ENCODE measurements around the gene PHACTR4.
"Not testable (repeated sequence)": the region's sequence is repeated elsewhere in the genome, so short reads cannot be mapped to it uniquely, and the experiment has no call there.

PHACTR4 gene

DNA sequence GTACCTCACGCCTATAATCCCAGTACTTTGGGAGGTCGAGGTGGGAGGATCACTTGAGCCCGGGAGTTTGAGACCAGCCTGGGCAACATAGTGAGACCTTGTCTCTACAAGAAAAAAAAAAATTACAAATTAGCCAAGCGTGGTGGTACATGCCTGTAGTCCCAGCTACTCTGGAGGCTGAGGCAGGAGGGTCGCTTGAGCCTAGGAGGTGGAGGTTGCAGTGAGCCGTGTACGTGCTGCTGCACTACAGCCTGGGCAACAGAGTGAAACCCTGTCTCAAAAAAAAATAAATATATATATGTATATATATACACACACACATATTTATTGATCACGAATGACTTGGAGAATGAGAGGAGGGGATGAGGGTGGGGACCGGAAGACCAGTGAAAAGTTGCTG lies 153.0 kb downstream of the PHACTR4 start:
- H3K9me3 ChIP-seq (ENCODE audit: insufficient read depth, low read depth, low read length); H3K4me3 ChIP-seq (ENCODE audit: low read depth, low read length); H3K23ac ChIP-seq (ENCODE audit: low read length); H3K4me2 ChIP-seq (ENCODE audit: low read length); H4K12ac ChIP-seq (ENCODE audit: low read depth, low read length); H3K18ac ChIP-seq (ENCODE audit: low read length); H2AFZ ChIP-seq (ENCODE audit: insufficient read depth, low read length, poor library complexity); DNase-seq; H3K9ac ChIP-seq (ENCODE audit: low read length); H3K36me3 ChIP-seq (ENCODE audit: control insufficient read depth in 1 of 2, insufficient read depth in 2 of 2, low read length in 2 of 2); H3K27me3 ChIP-seq (ENCODE audit: insufficient read depth, low read length): not testable (repeated sequence)
- no CpG with 5 or more reads among the region's 9 CpGs for WGBS (ENCODE audit: extremely low coverage, insufficient coverage, insufficient read length)
- H4K91ac ChIP-seq (ENCODE audit: low read depth, low read length) = peak overlapping the region; percentile 93
- H2AK5ac ChIP-seq (ENCODE audit: low read length) = peak overlapping the region; percentile 83
- peak overlapping the region; percentile 51 for H3K27ac ChIP-seq (ENCODE audit: low read depth, low read length)
- H3K79me1 ChIP-seq (ENCODE audit: low read length) = peaks cover 78% of the 10 kb centered on the region
- peak overlapping the region; percentile 96 for H2BK120ac ChIP-seq (ENCODE audit: insufficient read depth, low read length, poor library complexity)
- H3K4me1 ChIP-seq (ENCODE audit: control insufficient read depth in 1 of 2, insufficient read depth in 2 of 2, low read length in 2 of 2) = peaks cover 57 to 66% of the 10 kb centered on the region in 2 experiments
- H2BK12ac ChIP-seq (ENCODE audit: low read length) = peak overlapping the region; percentile 80
- peak overlapping the region; percentile 63 for H4K8ac ChIP-seq (ENCODE audit: low read depth, low read length)
- peak overlapping the region; percentile 70 for H3K14ac ChIP-seq (ENCODE audit: low read length)
- peak overlapping the region; percentile 45 for H2BK5ac ChIP-seq (ENCODE audit: low read depth, low read length, poor library complexity)
- H3K79me2 ChIP-seq (ENCODE audit: control insufficient read depth, insufficient read depth, low read length, poor library complexity) = peaks cover 46% of the 10 kb centered on the region
- peak overlapping the region; percentile 99 for H3K4ac ChIP-seq (ENCODE audit: low read depth, low read length)

DNA sequence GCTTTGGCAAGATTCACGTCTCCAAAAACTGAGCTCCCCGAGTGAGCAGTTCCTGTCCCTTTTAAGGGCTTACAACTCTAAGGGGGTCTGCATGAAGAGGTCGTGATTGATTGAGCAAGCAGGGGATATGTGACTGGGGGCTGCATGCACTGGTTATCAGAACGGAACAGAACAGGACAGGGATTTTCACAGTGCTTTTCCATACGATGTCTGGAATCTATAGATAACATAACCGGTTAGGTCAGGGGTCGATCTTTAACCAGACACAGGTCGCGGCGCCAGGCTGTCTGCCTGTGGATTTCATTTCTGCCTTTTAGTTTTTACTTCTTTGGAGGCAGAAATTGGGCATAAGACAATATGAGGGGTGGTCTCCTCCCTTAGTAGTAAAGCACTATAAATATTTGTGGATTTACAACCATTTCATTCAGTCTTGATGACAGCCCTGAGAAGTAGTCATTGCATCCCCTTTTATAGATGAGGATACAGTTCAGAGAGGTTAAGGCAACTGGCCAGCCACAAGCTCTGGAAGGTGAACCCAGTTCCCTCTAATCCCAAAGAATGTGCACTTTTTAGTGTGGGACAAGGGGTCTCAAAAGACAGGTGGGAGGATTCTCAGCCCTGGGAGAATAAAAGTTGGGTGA lies 155.6 kb downstream of the PHACTR4 start:
- Histone ChIP-seq H3K27ac (ENCODE audit: low read depth, low read length) (peak overlapping the region; percentile 100), H2BK12ac (ENCODE audit: low read length) (peak overlapping the region; percentile 100), H3K4me2 (ENCODE audit: low read length) (peak overlapping the region; percentile 50), H3K14ac (ENCODE audit: low read length) (peak overlapping the region; percentile 99), H3K4ac (ENCODE audit: low read depth, low read length) (peak overlapping the region; percentile 98), H2BK5ac (ENCODE audit: low read depth, low read length, poor library complexity) (peak overlapping the region; percentile 100), H3K36me3 (ENCODE audit: control insufficient read depth in 1 of 2, insufficient read depth in 2 of 2, low read length in 2 of 2) (peaks cover 15 to 18% of the 10 kb centered on the region in 2 experiments), H2BK120ac (ENCODE audit: insufficient read depth, low read length, poor library complexity) (peak overlapping the region; percentile 100), H3K4me1 (ENCODE audit: control insufficient read depth in 1 of 2, insufficient read depth in 2 of 2, low read length in 2 of 2) (peaks cover 57% of the 10 kb centered on the region in 2 experiments), H4K12ac (ENCODE audit: low read depth, low read length) (peak overlapping the region; percentile 70), H4K91ac (ENCODE audit: low read depth, low read length) (peak overlapping the region; percentile 100), H3K18ac (ENCODE audit: low read length) (peak overlapping the region; percentile 99), H3K79me2 (ENCODE audit: control insufficient read depth, insufficient read depth, low read length, poor library complexity) (peaks cover 38% of the 10 kb centered on the region), H3K9ac (ENCODE audit: low read length) (peak overlapping the region; percentile 43), H4K8ac (ENCODE audit: low read depth, low read length) (peak overlapping the region; percentile 95), H2AFZ (ENCODE audit: insufficient read depth, low read length, poor library complexity) (peak overlapping the region; percentile 81), H3K79me1 (ENCODE audit: low read length) (peaks cover 69% of the 10 kb centered on the region), H2AK5ac (ENCODE audit: low read length) (peak overlapping the region; percentile 100)
- not testable (repeated sequence) for H3K4me3 ChIP-seq (ENCODE audit: low read depth, low read length); H3K9me3 ChIP-seq (ENCODE audit: insufficient read depth, low read depth, low read length); H3K23ac ChIP-seq (ENCODE audit: low read length); H3K27me3 ChIP-seq (ENCODE audit: insufficient read depth, low read length)
- peak in 1 of 2 donors; percentile 46 for DNase-seq
- WGBS (ENCODE audit: extremely low coverage, insufficient coverage, insufficient read length) = no CpG with 5 or more reads among the region's 10 CpGs

DNA sequence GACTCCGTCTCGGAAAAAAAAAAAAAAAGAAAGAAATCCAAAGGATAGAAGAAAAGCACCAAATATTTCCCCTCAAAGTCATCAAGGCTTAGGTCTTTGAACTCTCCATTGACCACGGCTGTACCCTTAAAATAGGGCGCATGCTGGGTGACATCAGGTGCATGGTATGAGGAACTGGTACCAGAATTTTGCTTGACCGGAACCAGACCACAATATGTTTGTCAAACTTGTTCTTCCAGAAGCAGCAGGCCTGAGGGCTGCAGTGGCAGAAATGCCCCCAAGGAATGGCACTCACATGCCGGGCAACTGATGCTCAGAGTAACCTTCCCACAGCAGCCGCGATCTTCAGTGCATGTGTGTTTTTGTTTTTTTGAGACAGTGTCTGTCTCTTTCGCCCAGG lies 157.3 kb downstream of the PHACTR4 start:
- Histone ChIP-seq H2BK120ac (ENCODE audit: insufficient read depth, low read length, poor library complexity) (peak overlapping the region; percentile 100), H3K4me1 (ENCODE audit: control insufficient read depth in 1 of 2, insufficient read depth in 2 of 2, low read length in 2 of 2) (peaks cover 41 to 42% of the 10 kb centered on the region in 2 experiments), H2BK12ac (ENCODE audit: low read length) (peak overlapping the region; percentile 74), H3K4me2 (ENCODE audit: low read length) (peak overlapping the region; percentile 47), H3K79me1 (ENCODE audit: low read length) (peaks cover 57% of the 10 kb centered on the region), H3K4ac (ENCODE audit: low read depth, low read length) (peak overlapping the region; percentile 89), H2AK5ac (ENCODE audit: low read length) (peak overlapping the region; percentile 61), H3K79me2 (ENCODE audit: control insufficient read depth, insufficient read depth, low read length, poor library complexity) (peaks cover 26% of the 10 kb centered on the region), H3K36me3 (ENCODE audit: control insufficient read depth in 1 of 2, insufficient read depth in 2 of 2, low read length in 2 of 2) (peaks cover 28 to 32% of the 10 kb centered on the region in 2 experiments), H3K14ac (ENCODE audit: low read length) (peak overlapping the region; percentile 62), H3K27ac (ENCODE audit: low read depth, low read length) (peak overlapping the region; percentile 100), H3K9ac (ENCODE audit: low read length) (no peak overlapping the region), H4K8ac (ENCODE audit: low read depth, low read length) (peak overlapping the region; percentile 57), H2BK5ac (ENCODE audit: low read depth, low read length, poor library complexity) (peak overlapping the region; percentile 100), H3K27me3 (ENCODE audit: insufficient read depth, low read length) (no peaks in the 10 kb centered on the region), H3K23ac (ENCODE audit: low read length) (no peak overlapping the region), H2AFZ (ENCODE audit: insufficient read depth, low read length, poor library complexity) (no peak overlapping the region), H4K91ac (ENCODE audit: low read depth, low read length) (peak overlapping the region; percentile 100), H3K18ac (ENCODE audit: low read length) (peak overlapping the region; percentile 81), H4K12ac (ENCODE audit: low read depth, low read length) (peak overlapping the region; percentile 23), H3K9me3 (ENCODE audit: insufficient read depth, low read depth, low read length) (peaks cover 3% of the 10 kb centered on the region), H3K4me3 (ENCODE audit: low read depth, low read length) (no peak overlapping the region)
- no CpG with 5 or more reads among the region's 9 CpGs for WGBS (ENCODE audit: extremely low coverage, insufficient coverage, insufficient read length)
- DNase-seq = peak; percentile 98

DNA sequence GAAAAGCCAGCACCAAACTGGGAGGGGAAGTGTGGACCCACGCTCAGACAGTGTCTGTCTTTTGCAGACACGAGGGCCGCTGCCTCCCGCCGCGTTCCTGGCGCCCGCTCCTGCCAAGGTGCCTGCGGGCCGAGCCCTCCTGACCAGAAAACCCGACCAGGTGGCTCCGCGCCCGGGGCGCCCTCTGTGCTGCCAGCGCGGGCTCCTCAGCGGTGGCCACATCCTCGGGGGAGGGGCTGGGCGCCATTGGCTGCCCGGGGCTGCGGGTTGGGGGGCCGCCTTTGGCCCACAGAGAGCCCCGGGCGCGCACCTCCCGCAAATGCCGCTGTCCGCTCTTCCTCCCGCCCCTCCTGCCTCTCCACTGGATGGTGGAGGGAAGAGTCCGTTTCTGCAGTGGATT lies 160.9 kb downstream of the PHACTR4 start:
- H4K8ac ChIP-seq (ENCODE audit: low read depth, low read length) = no peak overlapping the region
- H3K9ac ChIP-seq (ENCODE audit: low read length) = no peak overlapping the region
- H4K12ac ChIP-seq (ENCODE audit: low read depth, low read length) = peak overlapping the region; percentile 73
- no peak for DNase-seq
- peaks cover 29% of the 10 kb centered on the region for H3K79me1 ChIP-seq (ENCODE audit: low read length)
- H4K91ac ChIP-seq (ENCODE audit: low read depth, low read length) = peak overlapping the region; percentile 68
- H3K4me1 ChIP-seq (ENCODE audit: control insufficient read depth in 1 of 2, insufficient read depth in 2 of 2, low read length in 2 of 2) = peaks cover 16 to 19% of the 10 kb centered on the region in 2 experiments
- peaks cover 3% of the 10 kb centered on the region for H3K9me3 ChIP-seq (ENCODE audit: insufficient read depth, low read depth, low read length)
- H3K79me2 ChIP-seq (ENCODE audit: control insufficient read depth, insufficient read depth, low read length, poor library complexity) = peaks cover 11% of the 10 kb centered on the region
- H3K4me2 ChIP-seq (ENCODE audit: low read length) = no peak overlapping the region
- no peak overlapping the region for H3K27ac ChIP-seq (ENCODE audit: low read depth, low read length)
- no peak overlapping the region for H2AK5ac ChIP-seq (ENCODE audit: low read length)
- H2BK120ac ChIP-seq (ENCODE audit: insufficient read depth, low read length, poor library complexity) = no peak overlapping the region
- no peak overlapping the region for H3K23ac ChIP-seq (ENCODE audit: low read length)
- H3K4ac ChIP-seq (ENCODE audit: low read depth, low read length) = peak overlapping the region; percentile 12
- H2BK12ac ChIP-seq (ENCODE audit: low read length) = peak overlapping the region; percentile 53
- no peak overlapping the region for H3K4me3 ChIP-seq (ENCODE audit: low read depth, low read length)
- H2BK5ac ChIP-seq (ENCODE audit: low read depth, low read length, poor library complexity) = peak overlapping the region; percentile 24
- H3K27me3 ChIP-seq (ENCODE audit: insufficient read depth, low read length) = no peaks in the 10 kb centered on the region
- peak overlapping the region; percentile 74 for H3K18ac ChIP-seq (ENCODE audit: low read length)
- H3K14ac ChIP-seq (ENCODE audit: low read length) = peak overlapping the region; percentile 14
- no CpG with 5 or more reads among the region's 31 CpGs for WGBS (ENCODE audit: extremely low coverage, insufficient coverage, insufficient read length)
- H2AFZ ChIP-seq (ENCODE audit: insufficient read depth, low read length, poor library complexity) = no peak overlapping the region
- H3K36me3 ChIP-seq (ENCODE audit: control insufficient read depth in 1 of 2, insufficient read depth in 2 of 2, low read length in 2 of 2) = peaks cover 47 to 55% of the 10 kb centered on the region in 2 experiments
